CD4-positive, alpha-beta T cell treated with Interleukin-4 for 1 hour (primary cell): ENCODE measurements around the gene PCGF6.
"Not testable (repeated sequence)": the region's sequence is repeated elsewhere in the genome, so short reads cannot be mapped to it uniquely, and the experiment has no call there.

Experiments used
- DNase-seq, 2 donors: peaks; one replicate each; pipeline ENCODE4 v3.0.0-alpha.2; 2020 to 2022

Gene PCGF6

GRCh38 chr10:103310197-103310596, 40.7 kb downstream of the PCGF6 start:
- DNase-seq = no peak

- DNase-seq = no peak
Observed at GRCh38 chr10:103307594-103307993, 43.3 kb downstream of the PCGF6 start.

- no peak for DNase-seq
Observed at GRCh38 chr10:103295374-103296015, 55.4 kb downstream of the PCGF6 start.

- DNase-seq = no peak
Observed at GRCh38 chr10:103291588-103291987, 59.4 kb downstream of the PCGF6 start.

- DNase-seq = no peak
Observed at GRCh38 chr10:103287992-103288391, 62.9 kb downstream of the PCGF6 start.

GRCh38 chr10:103284170-103284569, 66.8 kb downstream of the PCGF6 start:
- peak in 1 of 2 donors; percentile 19 for DNase-seq

GRCh38 chr10:103282961-103283360, 68.0 kb downstream of the PCGF6 start:
- DNase-seq = no peak

GRCh38 chr10:103281753-103282152, 69.2 kb downstream of the PCGF6 start:
- DNase-seq = no peak

- DNase-seq = no peak
Observed at GRCh38 chr10:103280506-103280905, 70.4 kb downstream of the PCGF6 start.

GRCh38 chr10:103280031-103280430, 70.9 kb downstream of the PCGF6 start:
- DNase-seq = no peak

- DNase-seq = peak in 1 of 2 donors; percentile 21
Observed at GRCh38 chr10:103278862-103279298, 72.1 kb downstream of the PCGF6 start.

- DNase-seq = no peak
Observed at GRCh38 chr10:103278537-103278823, 72.5 kb downstream of the PCGF6 start.

GRCh38 chr10:103277713-103278536, 73.0 kb downstream of the PCGF6 start:
- DNase-seq = no peak

- no peak for DNase-seq
Observed at GRCh38 chr10:103276896-103277712, 73.8 kb downstream of the PCGF6 start, which contains the start of gene INA. TSS of gene INA (plus strand) at chr10:103277138. CDS start at chr10:103277212, 74 bp downstream.

GRCh38 chr10:103276251-103276895, 74.6 kb downstream of the PCGF6 start:
- no peak for DNase-seq

GRCh38 chr10:103273041-103273441, 77.9 kb downstream of the PCGF6 start:
- no peak for DNase-seq

- peak in 1 of 2 donors; percentile 19 for DNase-seq
Observed at GRCh38 chr10:103265717-103266329, 85.1 kb downstream of the PCGF6 start.

GRCh38 chr10:103262229-103262628, 88.7 kb downstream of the PCGF6 start:
- no peak for DNase-seq

- no peak for DNase-seq
Observed at GRCh38 chr10:103259989-103260388, 91.0 kb downstream of the PCGF6 start.

- not testable (repeated sequence) for DNase-seq
Observed at GRCh38 chr10:103258928-103259327, 92.0 kb downstream of the PCGF6 start.

GRCh38 chr10:103257812-103258211, 93.1 kb downstream of the PCGF6 start:
- no peak for DNase-seq

GRCh38 chr10:103256613-103257012, 94.3 kb downstream of the PCGF6 start:
- no peak for DNase-seq
